GM12873 (cell line): ENCODE measurements around the gene ZBTB48.

Experiments used
- CTCF ChIP-seq: IDR thresholded peaks from 2 replicates; pipeline ENCODE4 v1.5.1; 2012; ENCODE audit warnings: low read depth, mild to moderate bottlenecking, moderate library complexity, low read length, control low read depth; ENCODE audit not compliant: insufficient read depth; ENCODE audit errors: missing control alignments

Gene ZBTB48

GRCh38 chr1:6593810-6594209 lies 14.0 kb downstream of the ZBTB48 start:
- no peak for TF ChIP-seq CTCF

- no peak for TF ChIP-seq CTCF
These were observed 15.4 kb downstream of the ZBTB48 start for GRCh38 chr1:6594977-6595740.

DNA sequence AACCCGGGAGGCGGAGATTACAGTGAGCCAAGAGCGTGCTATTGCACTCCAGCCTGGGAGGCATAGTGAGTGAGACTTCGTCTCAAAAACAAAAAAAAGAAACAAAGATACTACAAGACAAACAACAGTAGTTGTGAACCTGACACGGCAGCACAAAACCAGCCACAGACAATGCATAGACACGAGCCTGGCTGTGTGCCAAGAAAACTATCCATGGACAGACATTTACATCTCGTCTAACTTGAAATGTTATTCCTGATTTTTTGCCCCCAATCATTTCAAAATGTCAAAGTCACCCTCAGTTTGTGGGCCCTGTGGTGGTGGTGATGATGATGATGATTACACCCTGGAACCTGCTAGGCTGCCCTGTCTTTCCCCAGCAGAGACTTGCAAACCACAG lies 16.6 kb downstream of the ZBTB48 start:
- TF ChIP-seq CTCF: no peak

DNA sequence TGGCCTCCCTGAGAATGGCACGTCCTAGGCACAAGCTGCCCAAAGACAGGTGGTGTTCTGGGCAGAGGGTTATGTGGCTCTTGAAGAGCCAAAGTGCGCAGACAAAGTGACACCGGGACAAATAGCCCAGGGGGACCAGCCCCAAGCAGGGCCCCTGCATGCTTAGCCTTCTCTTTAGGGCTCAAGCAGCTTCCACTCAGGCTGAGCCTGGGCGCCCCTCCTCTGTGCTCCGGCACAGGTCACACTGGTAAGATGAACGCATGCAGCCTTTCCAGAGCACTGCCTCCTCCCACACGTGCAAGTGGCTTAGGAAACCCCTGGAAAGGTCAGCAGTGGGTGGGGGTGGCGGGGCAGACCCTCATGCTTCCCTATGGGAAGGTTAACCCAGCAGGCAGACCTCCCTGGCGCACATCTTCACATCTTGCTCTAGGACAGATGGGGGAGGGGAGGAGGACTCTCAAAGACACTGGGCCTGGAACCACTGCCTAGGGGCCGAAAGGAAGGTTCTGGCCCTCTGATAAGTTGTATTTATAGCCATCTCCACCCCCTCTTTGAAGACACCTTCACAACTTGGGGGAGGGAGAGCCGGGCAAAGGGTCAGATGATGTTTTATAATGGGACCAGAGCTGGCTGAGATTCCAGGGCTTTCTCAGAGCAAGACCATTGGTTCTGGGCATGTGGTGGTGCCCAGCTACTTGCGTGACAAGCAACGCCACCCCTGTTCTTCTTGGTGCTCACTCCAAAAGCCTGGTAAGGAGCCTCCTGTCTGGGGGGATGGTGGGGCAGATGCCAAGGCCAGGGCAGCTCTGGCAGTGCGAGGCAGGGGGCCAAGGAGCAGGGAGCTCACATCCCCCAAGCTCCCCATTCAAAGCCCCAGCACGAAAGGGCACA lies 17.3 kb downstream of the ZBTB48 start:
- TF ChIP-seq CTCF: no peak

GRCh38 chr1:6597777-6598131 lies 18.0 kb downstream of the ZBTB48 start:
- TF ChIP-seq CTCF: no peak

GRCh38 chr1:6599141-6599975 lies 19.6 kb downstream of the ZBTB48 start:
- no peak for TF ChIP-seq CTCF
